K562 (cell line): ENCODE measurements around the gene FOXR1. TPM values are rescaled to one million over a fixed set of nuclear protein-coding genes. Genes with fewer than 3 reads are reported as not detected.

Source experiments
- CEBPB ChIP-seq: fragments of 450-650 bp; IDR thresholded peaks from 2 replicates; pipeline ENCODE4 v1.6.1; 2016; ENCODE audit warnings: missing genetic modification characterization, missing compliant biosample characterization
- E2F1 ChIP-seq: sonication (generic); formaldehyde crosslinking; IDR thresholded peaks from 2 replicates; pipeline ENCODE4 v1.8.1; 2023; ENCODE audit warnings: mild to moderate bottlenecking, missing genetic modification reagents, moderate library complexity
- E2F8 ChIP-seq: fragments of 450-650 bp; IDR thresholded peaks from 2 replicates; pipeline ENCODE4 v1.7.1; 2018; ENCODE audit warnings: mild to moderate bottlenecking, low read depth; ENCODE audit not compliant: partially characterized antibody
- HDAC2 ChIP-seq: fragments of 450-650 bp; IDR thresholded peaks from 2 replicates; pipeline ENCODE4 v1.6.1; 2016; ENCODE audit warnings: mild to moderate bottlenecking
- KLF1 ChIP-seq: fragments of 450-650 bp; IDR thresholded peaks from 2 replicates; pipeline ENCODE4 v1.6.1; 2016; ENCODE audit warnings: missing genetic modification characterization, missing compliant biosample characterization
- NFE2L1 ChIP-seq: fragments of 450-650 bp; IDR thresholded peaks from 2 replicates; pipeline ENCODE4 v1.6.1; 2016; ENCODE audit warnings: missing genetic modification characterization, low read depth, mild to moderate bottlenecking, missing compliant biosample characterization, moderate library complexity, borderline replicate concordance
- POLR2B ChIP-seq: fragments of 450-650 bp; IDR thresholded peaks from 2 replicates; pipeline ENCODE4 v1.6.1; 2018; ENCODE audit warnings: low read depth; ENCODE audit not compliant: partially characterized antibody
- PTRF ChIP-seq: fragments of 450-650 bp; IDR thresholded peaks from 2 replicates; pipeline ENCODE4 v1.6.1; 2016; ENCODE audit warnings: mild to moderate bottlenecking, missing genetic modification characterization, missing compliant biosample characterization
- RBM25 ChIP-seq: fragments of 200-400 bp; formaldehyde crosslinking; IDR thresholded peaks from 2 replicates; pipeline ENCODE4 v1.6.1; 2018; ENCODE audit warnings: low read length, low read depth, moderate library complexity; ENCODE audit not compliant: severe bottlenecking
- SNRNP70 ChIP-seq: fragments of 200-400 bp; formaldehyde crosslinking; optimal IDR thresholded peaks from 2 replicates; pipeline ENCODE3; 2017; ENCODE audit warnings: low read depth, low read length
- SREBF2 ChIP-seq: sonication (generic); formaldehyde crosslinking; IDR thresholded peaks from 2 replicates; pipeline ENCODE4 v1.4.0; 2020; ENCODE audit warnings: mild to moderate bottlenecking, missing genetic modification reagents
- ZBTB40 ChIP-seq, 2 experiments: fragments of 450-650 bp in 1 of 2; sonication (generic) in 1 of 2; formaldehyde crosslinking in 1 of 2; IDR thresholded peaks; 2 replicates each; pipeline versions ENCODE4 v1.7.1 to v1.9.0; 2016 to 2022; ENCODE audit warnings: inconsistent platforms in 1 of 2, mild to moderate bottlenecking in 1 of 2, missing genetic modification reagents in 1 of 2
- ZFX ChIP-seq: sonication (generic); formaldehyde crosslinking; IDR thresholded peaks from 2 replicates; pipeline ENCODE4 v1.8.0; 2022; ENCODE audit warnings: mild to moderate bottlenecking, missing genetic modification reagents, moderate library complexity
- ZNF165 ChIP-seq: fragments of 250-450 bp; sonication (Bioruptor Pico); IDR thresholded peaks from 2 replicates; pipeline ENCODE4 v1.4.0; 2020; ENCODE audit warnings: borderline replicate concordance
- ZNF780A ChIP-seq: fragments of 250-450 bp; sonication (Bioruptor Pico); IDR thresholded peaks from 2 replicates; pipeline ENCODE4 v1.5.0; 2021; ENCODE audit warnings: mild to moderate bottlenecking
- polyA plus RNA-seq, 8 experiments: library from polyadenylated mRNA; depleted of rRNA in 4 of 8; stranded (reverse) in 5 of 8; unstranded in 3 of 8; fragments of >200 nt; fragmentation: Nextera tagmentation in 2 of 8; fragmentation: Illumina TruSeq in 1 of 8; extraction: Ambion mirVana in 2 of 8; extraction: Trizol in 1 of 8; gene quantifications; 2 replicates each; pipeline versions ENCODE4 v1.2.1 to v1.2.3, GENCODE V29; 2011 to 2014; ENCODE audit warnings: inconsistent platforms in 1 of 8, missing spikeins in 1 of 8
- total RNA-seq, 7 experiments: library from RNA; depleted of rRNA in 6 of 7; stranded (reverse); fragments of >200 nt in 6 of 7; fragmentation: Illumina TruSeq in 2 of 7; extraction: Trizol in 2 of 7; gene quantifications; 2 replicates each; pipeline versions ENCODE4 v1.2.1 to v1.2.3, GENCODE V29; 2011 to 2021; ENCODE audit warnings: low replicate concordance in 1 of 7

FOXR1 gene
- total and polyA plus RNA-seq, 9 of the 15 experiments (the other 6 are each of a cell fraction or from before 2014, with no cell fraction given), result not detected

GRCh38 chr11:118980191-118980881 lies 8.8 kb downstream of the FOXR1 start (continued):
- peak; percentile 87 for TF ChIP-seq ZBTB40 (IDR thresholded peaks at IDR 0.05)
- no peak for TF ChIP-seq ZBTB40 (CRISPR knock-in tag; IDR thresholded peaks at IDR 0.05)
- TF ChIP-seq POLR2B, result peak; percentile 38
- no peak for TF ChIP-seq E2F1 (CRISPR knock-in tag)
- no peak for TF ChIP-seq ZNF165 (CRISPR knock-in tag)
- TF ChIP-seq PTRF, result no peak
- TF ChIP-seq SREBF2 (CRISPR knock-in tag), result no peak
- no peak for TF ChIP-seq KLF1 (tag)
- TF ChIP-seq CEBPB (tag), result no peak
- peak; percentile 92 for TF ChIP-seq HDAC2
- TF ChIP-seq E2F8, result no peak
- TF ChIP-seq RBM25, result no peak
- TF ChIP-seq SNRNP70, result no peak
- no peak for TF ChIP-seq ZNF780A (CRISPR knock-in tag)
- no peak for TF ChIP-seq NFE2L1
- TF ChIP-seq ZFX, result peak; percentile 92
